GM20000 (cell line): ENCODE results near the gene SERINC4.
A peak's percentile ranks its signal among the peaks of the same experiment; 100 is the strongest.
"Not testable (repeated sequence)": the region's sequence is repeated elsewhere in the genome, so short reads cannot be mapped to it uniquely, and the experiment has no call there.

ENCODE experiments used
- DNase-seq: peaks from one replicate; pipeline ENCODE4 v3.0.0; 2012; ENCODE audit warnings: low spot score
- CTCF ChIP-seq: IDR thresholded peaks from 2 replicates; pipeline ENCODE4 v1.5.1; 2012; ENCODE audit warnings: mild to moderate bottlenecking, control low read depth; ENCODE audit errors: extremely low read depth, missing control alignments

SERINC4 gene

GRCh38 chr15:43799945-43800285, at the start of gene SERINC4:
Gene SERINC4, minus strand, starts transcription at chr15:43800220. Its CDS starts 234 bp downstream, at chr15:43799986.
- no peak for TF ChIP-seq CTCF

GRCh38 chr15:43845421-43845820, 45.4 kb upstream of the SERINC4 start:
- TF ChIP-seq CTCF = no peak
- no peak for DNase-seq

More at GRCh38 chr15:43799945-43800285, at the start of gene SERINC4:
- no peak for DNase-seq

- not testable (repeated sequence) for DNase-seq
These were observed 32.5 kb upstream of the SERINC4 start for GRCh38 chr15:43832485-43832884.

GRCh38 chr15:43831519-43832052, 31.6 kb upstream of the SERINC4 start:
- DNase-seq = not testable (repeated sequence)

- DNase-seq = not testable (repeated sequence)
These were observed 30.8 kb upstream of the SERINC4 start for GRCh38 chr15:43830691-43831275.

GRCh38 chr15:43829951-43830540, 30.0 kb upstream of the SERINC4 start:
- DNase-seq = not testable (repeated sequence)

GRCh38 chr15:43828061-43828657, 28.1 kb upstream of the SERINC4 start:
- no peak for TF ChIP-seq CTCF
- peak; percentile 31 for DNase-seq

- peak; percentile 83 for DNase-seq
- TF ChIP-seq CTCF = no peak
These were observed 26.7 kb upstream of the SERINC4 start, which contains the start of gene WDR76 for GRCh38 chr15:43826508-43827341. Gene WDR76, plus strand, starts transcription at chr15:43827002. Its CDS starts 31 bp downstream, at chr15:43827033.

- TF ChIP-seq CTCF = no peak
- DNase-seq = no peak
These were observed 26.0 kb upstream of the SERINC4 start for GRCh38 chr15:43826029-43826507.

GRCh38 chr15:43825305-43825704, 25.3 kb upstream of the SERINC4 start:
- not testable (repeated sequence) for DNase-seq
